EH (cell line): ENCODE data around the gene CC2D2B.
"Not testable (repeated sequence)": the region's sequence is repeated elsewhere in the genome, so short reads cannot be mapped to it uniquely, and the experiment has no call there.

ENCODE experiments used
- DNase-seq: peaks from one replicate; pipeline ENCODE4 v3.0.0-alpha.2; 2015; ENCODE audit warnings: low read depth

The CC2D2B gene

GRCh38 chr10:96023168-96023567, 115.4 kb downstream of the CC2D2B start:
- DNase-seq, result no peak

GRCh38 chr10:96025566-96025965, 117.8 kb downstream of the CC2D2B start:
- DNase-seq, result peak; percentile 13

- no peak for DNase-seq
Measured at GRCh38 chr10:96034625-96035024, 126.8 kb downstream of the CC2D2B start.

GRCh38 chr10:96038476-96039387, 131.0 kb downstream of the CC2D2B start:
- DNase-seq, result no peak

GRCh38 chr10:96041146-96041545, 133.4 kb downstream of the CC2D2B start:
- no peak for DNase-seq

- DNase-seq, result peak; percentile 91
Measured at GRCh38 chr10:96043033-96043892, 135.5 kb downstream of the CC2D2B start, which contains the start of gene CCNJ. Gene CCNJ (plus strand): TSS chr10:96043583. CDS start chr10:96044394, 811 bp downstream.

- DNase-seq, result peak; percentile 56
Measured at GRCh38 chr10:96043893-96044715, 136.3 kb downstream of the CC2D2B start.

- DNase-seq, result peak; percentile 43
Measured at GRCh38 chr10:96044736-96045135, 137.0 kb downstream of the CC2D2B start.

GRCh38 chr10:96046546-96046945, 138.8 kb downstream of the CC2D2B start:
- DNase-seq, result no peak

GRCh38 chr10:96047004-96047649, 139.4 kb downstream of the CC2D2B start:
- DNase-seq, result no peak

GRCh38 chr10:96047925-96048324, 140.2 kb downstream of the CC2D2B start:
- not testable (repeated sequence) for DNase-seq

GRCh38 chr10:96049340-96049739, 141.6 kb downstream of the CC2D2B start:
- DNase-seq, result no peak

- no peak for DNase-seq
Measured at GRCh38 chr10:96053985-96054384, 146.2 kb downstream of the CC2D2B start.

- DNase-seq, result no peak
Measured at GRCh38 chr10:96056787-96057186, 149.0 kb downstream of the CC2D2B start.

GRCh38 chr10:96061232-96061631, 153.5 kb downstream of the CC2D2B start:
- no peak for DNase-seq

- DNase-seq, result peak; percentile 17
Measured at GRCh38 chr10:96072674-96073073, 164.9 kb downstream of the CC2D2B start.

GRCh38 chr10:96073722-96074121, 165.9 kb downstream of the CC2D2B start:
- peak; percentile 83 for DNase-seq

GRCh38 chr10:96074776-96075175, 167.0 kb downstream of the CC2D2B start:
- DNase-seq, result no peak

- DNase-seq, result no peak
Measured at GRCh38 chr10:96075977-96076376, 168.2 kb downstream of the CC2D2B start.

- DNase-seq, result no peak
Measured at GRCh38 chr10:96077156-96077555, 169.4 kb downstream of the CC2D2B start.

GRCh38 chr10:96082153-96082552, 174.4 kb downstream of the CC2D2B start:
- DNase-seq, result no peak
